ENCODE results near the gene KCTD17.

Gene KCTD17

GRCh38 chr22:37051391-37052385, at the start of gene KCTD17:
Gene KCTD17 (plus strand): TSS chr22:37051742. CDS start chr22:37051761, 19 bp downstream.
- DNase-seq (ENCODE audit: low read depth in 2 of 2), result peak; percentile 18 to 31

- DNase-seq (ENCODE audit: low read depth in 2 of 2), result no peak
Observed at GRCh38 chr22:37001826-37002225, 49.7 kb upstream of the KCTD17 start.

- no peak for DNase-seq (ENCODE audit: low read depth in 2 of 2)
Observed at GRCh38 chr22:37002633-37003032, 48.9 kb upstream of the KCTD17 start.

GRCh38 chr22:37007651-37008050, 43.9 kb upstream of the KCTD17 start:
- no peak for DNase-seq (ENCODE audit: low read depth in 2 of 2)

- no peak for DNase-seq (ENCODE audit: low read depth in 2 of 2)
Observed at GRCh38 chr22:37008365-37008764, 43.2 kb upstream of the KCTD17 start.

GRCh38 chr22:37009490-37009889, 42.1 kb upstream of the KCTD17 start:
- DNase-seq (ENCODE audit: low read depth in 2 of 2), result no peak

- no peak for DNase-seq (ENCODE audit: low read depth in 2 of 2)
Observed at GRCh38 chr22:37010174-37010573, 41.4 kb upstream of the KCTD17 start.

GRCh38 chr22:37010976-37011375, 40.6 kb upstream of the KCTD17 start:
- no peak for DNase-seq (ENCODE audit: low read depth in 2 of 2)

GRCh38 chr22:37011472-37011871, 40.1 kb upstream of the KCTD17 start:
- no peak for DNase-seq (ENCODE audit: low read depth in 2 of 2)

- no peak for DNase-seq (ENCODE audit: low read depth in 2 of 2)
Observed at GRCh38 chr22:37012262-37012904, 39.2 kb upstream of the KCTD17 start.

- DNase-seq (ENCODE audit: low read depth in 2 of 2), result no peak
Observed at GRCh38 chr22:37012956-37013355, 38.6 kb upstream of the KCTD17 start.

GRCh38 chr22:37014415-37014806, 37.1 kb upstream of the KCTD17 start:
- no peak for DNase-seq (ENCODE audit: low read depth in 2 of 2)

- no peak for DNase-seq (ENCODE audit: low read depth in 2 of 2)
Observed at GRCh38 chr22:37014835-37015586, 36.5 kb upstream of the KCTD17 start.

- DNase-seq (ENCODE audit: low read depth in 2 of 2), result no peak
Observed at GRCh38 chr22:37015587-37015878, 36.0 kb upstream of the KCTD17 start.

GRCh38 chr22:37016134-37016910, 35.2 kb upstream of the KCTD17 start:
- DNase-seq (ENCODE audit: low read depth in 2 of 2), result no peak

GRCh38 chr22:37017356-37017755, 34.2 kb upstream of the KCTD17 start:
- DNase-seq (ENCODE audit: low read depth in 2 of 2), result no peak

GRCh38 chr22:37018086-37018814, 33.3 kb upstream of the KCTD17 start:
- DNase-seq (ENCODE audit: low read depth in 2 of 2), result no peak

GRCh38 chr22:37018815-37019308, 32.7 kb upstream of the KCTD17 start:
- no peak for DNase-seq (ENCODE audit: low read depth in 2 of 2)

- DNase-seq (ENCODE audit: low read depth in 2 of 2), result no peak
Observed at GRCh38 chr22:37019309-37020191, 32.0 kb upstream of the KCTD17 start, which contains the start of the genes MPST and TST. Gene MPST (plus strand): TSS chr22:37019742. CDS start chr22:37019837, 95 bp downstream. Gene TST (minus strand): TSS chr22:37019447. CDS start chr22:37018732, 715 bp downstream.

GRCh38 chr22:37020192-37020479, 31.4 kb upstream of the KCTD17 start:
- no peak for DNase-seq (ENCODE audit: low read depth in 2 of 2)

Measured in fibroblast of skin of left biceps (primary cell).